Neural progenitor cell (in vitro differentiated cells): ENCODE data around the gene PTRH1. TPM values are rescaled to one million over a fixed set of nuclear protein-coding genes. Genes with fewer than 3 reads are reported as not detected.

Source experiments
- DNase-seq: peaks from one replicate; pipeline ENCODE4 v3.0.0-alpha.2; 2016; ENCODE audit warnings: low spot score
- H2AFZ ChIP-seq: fragments of 200-600 bp; sonication (generic); replicated peaks from 2 replicates; pipeline ENCODE4 v1.6.1; 2016; ENCODE audit warnings: antibody characterized with exemption
- H3F3A ChIP-seq: fragments of 200-600 bp; sonication (generic); 2 replicates; pipeline ENCODE4 v1.6.1; 2016; ENCODE audit warnings: antibody characterized with exemption, low read depth
- H3K27ac ChIP-seq: fragments of 200-600 bp; sonication (generic); 2 replicates; pipeline ENCODE4 v1.5.1; 2016; ENCODE audit warnings: mild to moderate bottlenecking
- H3K27me3 ChIP-seq: fragments of 200-600 bp; sonication (generic); 2 replicates; pipeline ENCODE4 v1.6.1; 2016; ENCODE audit warnings: mild to moderate bottlenecking, moderate library complexity
- H3K36me3 ChIP-seq: fragments of 200-600 bp; sonication (generic); 2 replicates; pipeline ENCODE4 v1.5.1; 2016
- H3K4me1 ChIP-seq: fragments of 200-600 bp; sonication (generic); 2 replicates; pipeline ENCODE4 v1.6.1; 2016; ENCODE audit warnings: mixed run types
- H3K4me2 ChIP-seq: fragments of 200-600 bp; sonication (generic); 2 replicates; pipeline ENCODE4 v1.6.1; 2016
- H3K4me3 ChIP-seq: fragments of 200-600 bp; sonication (generic); 2 replicates; pipeline ENCODE4 v1.5.1; 2016
- H3K79me2 ChIP-seq: fragments of 200-600 bp; sonication (generic); 2 replicates; pipeline ENCODE4 v1.6.1; 2016; ENCODE audit warnings: low read depth
- H3K9ac ChIP-seq: fragments of 200-600 bp; sonication (generic); 2 replicates; pipeline ENCODE4 v1.6.1; 2016
- H3K9me3 ChIP-seq: fragments of 200-600 bp; sonication (generic); 2 replicates; pipeline ENCODE4 v1.5.1; 2016; ENCODE audit warnings: low read depth
- H4K20me1 ChIP-seq: fragments of 200-600 bp; sonication (generic); 2 replicates; pipeline ENCODE4 v1.6.1; 2016; ENCODE audit warnings: low read depth
- H3K27ac Mint-ChIP-seq: 3 replicates; pipeline ENCODE4 v1.8.0; 2021; ENCODE audit warnings: mixed read lengths
- H3K27me3 Mint-ChIP-seq: 2 replicates; pipeline ENCODE4 v1.8.0; 2022; ENCODE audit warnings: low read depth, mild to moderate bottlenecking, inconsistent platforms, moderate library complexity, mixed read lengths; ENCODE audit not compliant: insufficient read depth
- H3K36me3 Mint-ChIP-seq: 3 replicates; pipeline ENCODE4 v1.8.0; 2021; ENCODE audit warnings: mixed read lengths
- H3K4me1 Mint-ChIP-seq: 3 replicates; pipeline ENCODE4 v1.8.0; 2021; ENCODE audit warnings: mixed read lengths
- H3K4me3 Mint-ChIP-seq: 3 replicates; pipeline ENCODE4 v1.8.0; 2021; ENCODE audit warnings: mild to moderate bottlenecking, moderate library complexity, mixed read lengths
- H3K9me3 Mint-ChIP-seq: 3 replicates; pipeline ENCODE4 v1.8.0; 2020; ENCODE audit warnings: mixed read lengths
- EZH2 ChIP-seq: fragments of 200-600 bp; sonication (generic); IDR thresholded peaks from 2 replicates; pipeline ENCODE4 v1.6.1; 2017; ENCODE audit warnings: antibody characterized with exemption, mild to moderate bottlenecking, moderate library complexity
- EZH2phosphoT487 ChIP-seq: fragments of 200-600 bp; sonication (generic); IDR thresholded peaks from 2 replicates; pipeline ENCODE4 v1.6.1; 2017; ENCODE audit warnings: antibody characterized with exemption
- total RNA-seq: library from RNA; depleted of rRNA; stranded (reverse); fragments of >200 nt; gene quantifications from 2 replicates; pipeline ENCODE4 v1.2.3, GENCODE V29; 2015; ENCODE audit warnings: low replicate concordance
- TF ChIP-seq, protein P1 (sequence below): fragments of 200-600 bp; sonication (generic); IDR thresholded peaks from 2 replicates; pipeline ENCODE4 v1.5.1; 2017; ENCODE audit warnings: antibody characterized with exemption, mild to moderate bottlenecking

The PTRH1 gene
- total RNA-seq, 1 donor from 2014 or later: 1.3 TPM

DNA sequence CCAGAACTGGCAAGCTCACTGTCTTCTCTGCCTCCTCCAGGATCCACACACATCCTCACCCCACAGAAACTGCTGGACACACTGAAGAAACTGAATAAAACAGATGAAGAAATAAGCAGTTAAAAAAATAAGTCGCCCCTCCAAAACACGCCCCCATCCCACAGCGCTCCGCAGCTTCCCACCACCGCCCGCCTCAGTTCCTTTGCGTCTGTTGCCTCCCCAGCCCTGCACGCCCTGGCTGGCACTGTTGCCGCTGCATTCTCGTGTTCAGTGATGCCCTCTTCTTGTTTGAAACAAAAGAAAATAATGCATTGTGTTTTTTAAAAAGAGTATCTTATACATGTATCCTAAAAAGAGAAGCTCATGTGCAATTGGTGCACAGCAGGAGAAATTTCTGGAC, 24.7 kb downstream of the PTRH1 start:
- H3K36me3 ChIP-seq: no peaks in the 10 kb centered on the region

DNA sequence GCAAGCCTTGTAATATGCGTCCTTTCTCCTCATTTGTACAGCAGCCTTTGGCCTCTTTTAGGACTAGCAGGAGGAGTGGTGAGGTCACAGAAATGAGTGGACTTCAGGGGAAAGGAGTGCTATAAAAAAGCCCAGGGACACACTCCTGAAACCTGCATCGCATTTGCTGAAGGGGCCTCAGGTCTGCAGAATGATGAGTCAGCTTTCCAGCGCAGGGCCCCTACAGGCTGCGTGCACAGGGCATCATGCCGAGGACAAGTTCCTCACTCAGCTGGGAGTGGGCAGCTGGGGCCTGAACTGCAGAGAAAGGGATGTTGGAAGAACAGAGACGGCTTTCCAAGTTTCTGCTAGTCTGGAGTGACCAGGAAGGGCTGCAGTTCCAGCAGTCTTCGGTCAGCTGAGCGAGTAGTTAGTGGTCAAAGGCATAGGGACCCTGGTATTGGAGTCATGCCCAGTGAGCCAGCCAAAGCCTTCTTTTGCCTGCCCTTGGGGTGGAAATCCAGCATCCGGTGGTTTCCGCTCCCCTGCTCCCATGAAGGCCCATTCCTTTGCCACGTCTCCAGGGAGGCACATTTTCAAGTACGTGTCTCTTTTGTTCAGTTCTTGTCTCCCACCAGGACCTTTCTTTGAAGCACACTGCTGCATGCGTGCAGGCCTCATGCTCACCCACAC, 26.0 kb downstream of the PTRH1 start:
- Histone ChIP-seq H4K20me1 (no peaks in the 10 kb centered on the region), H3K9me3 (no peaks in the 10 kb centered on the region), H3K9ac (no peak overlapping the region), H3K79me2 (no peaks in the 10 kb centered on the region), H3K4me3 (no peak overlapping the region), H3K27ac (no peak overlapping the region), H3F3A (no peaks in the 10 kb centered on the region), H3K27me3 (no peaks in the 10 kb centered on the region), H3K4me1 (no peaks in the 10 kb centered on the region), H2AFZ (no peak overlapping the region), H3K36me3 (no peaks in the 10 kb centered on the region), H3K4me2 (no peak overlapping the region)
- Mint-ChIP-seq H3K4me3 (no peak overlapping the region), H3K4me1 (peaks cover 10% of the 10 kb centered on the region), H3K27ac (no peak overlapping the region), H3K36me3 (peaks cover 25% of the 10 kb centered on the region), H3K9me3 (no peaks in the 10 kb centered on the region), H3K27me3 (peaks cover 6% of the 10 kb centered on the region)
- no peak for DNase-seq
- TF ChIP-seq, protein P1, sequence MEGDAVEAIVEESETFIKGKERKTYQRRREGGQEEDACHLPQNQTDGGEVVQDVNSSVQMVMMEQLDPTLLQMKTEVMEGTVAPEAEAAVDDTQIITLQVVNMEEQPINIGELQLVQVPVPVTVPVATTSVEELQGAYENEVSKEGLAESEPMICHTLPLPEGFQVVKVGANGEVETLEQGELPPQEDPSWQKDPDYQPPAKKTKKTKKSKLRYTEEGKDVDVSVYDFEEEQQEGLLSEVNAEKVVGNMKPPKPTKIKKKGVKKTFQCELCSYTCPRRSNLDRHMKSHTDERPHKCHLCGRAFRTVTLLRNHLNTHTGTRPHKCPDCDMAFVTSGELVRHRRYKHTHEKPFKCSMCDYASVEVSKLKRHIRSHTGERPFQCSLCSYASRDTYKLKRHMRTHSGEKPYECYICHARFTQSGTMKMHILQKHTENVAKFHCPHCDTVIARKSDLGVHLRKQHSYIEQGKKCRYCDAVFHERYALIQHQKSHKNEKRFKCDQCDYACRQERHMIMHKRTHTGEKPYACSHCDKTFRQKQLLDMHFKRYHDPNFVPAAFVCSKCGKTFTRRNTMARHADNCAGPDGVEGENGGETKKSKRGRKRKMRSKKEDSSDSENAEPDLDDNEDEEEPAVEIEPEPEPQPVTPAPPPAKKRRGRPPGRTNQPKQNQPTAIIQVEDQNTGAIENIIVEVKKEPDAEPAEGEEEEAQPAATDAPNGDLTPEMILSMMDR: no peak
- no peak for TF ChIP-seq EZH2phosphoT487
- TF ChIP-seq EZH2: no peak

More for the DNA sequence above, 24.7 kb downstream of the PTRH1 start:
- no peak overlapping the region for H3K27ac Mint-ChIP-seq
- Histone ChIP-seq H4K20me1 (no peaks in the 10 kb centered on the region), H3K4me2 (no peak overlapping the region), H3K79me2 (no peaks in the 10 kb centered on the region), H3K9me3 (no peaks in the 10 kb centered on the region), H2AFZ (no peak overlapping the region), H3K27ac (no peak overlapping the region), H3K27me3 (no peaks in the 10 kb centered on the region), H3K9ac (no peak overlapping the region), H3F3A (peaks cover 2% of the 10 kb centered on the region), H3K4me1 (no peaks in the 10 kb centered on the region), H3K4me3 (no peak overlapping the region)
- peaks cover 3% of the 10 kb centered on the region for H3K27me3 Mint-ChIP-seq
- H3K36me3 Mint-ChIP-seq: peaks cover 22% of the 10 kb centered on the region
- H3K4me3 Mint-ChIP-seq: no peak overlapping the region
- H3K9me3 Mint-ChIP-seq: no peaks in the 10 kb centered on the region
- no peak for DNase-seq
- TF ChIP-seq EZH2phosphoT487 (no peak), EZH2 (no peak)
- TF ChIP-seq, protein P1: no peak
- H3K4me1 Mint-ChIP-seq: peaks cover 10% of the 10 kb centered on the region

DNA sequence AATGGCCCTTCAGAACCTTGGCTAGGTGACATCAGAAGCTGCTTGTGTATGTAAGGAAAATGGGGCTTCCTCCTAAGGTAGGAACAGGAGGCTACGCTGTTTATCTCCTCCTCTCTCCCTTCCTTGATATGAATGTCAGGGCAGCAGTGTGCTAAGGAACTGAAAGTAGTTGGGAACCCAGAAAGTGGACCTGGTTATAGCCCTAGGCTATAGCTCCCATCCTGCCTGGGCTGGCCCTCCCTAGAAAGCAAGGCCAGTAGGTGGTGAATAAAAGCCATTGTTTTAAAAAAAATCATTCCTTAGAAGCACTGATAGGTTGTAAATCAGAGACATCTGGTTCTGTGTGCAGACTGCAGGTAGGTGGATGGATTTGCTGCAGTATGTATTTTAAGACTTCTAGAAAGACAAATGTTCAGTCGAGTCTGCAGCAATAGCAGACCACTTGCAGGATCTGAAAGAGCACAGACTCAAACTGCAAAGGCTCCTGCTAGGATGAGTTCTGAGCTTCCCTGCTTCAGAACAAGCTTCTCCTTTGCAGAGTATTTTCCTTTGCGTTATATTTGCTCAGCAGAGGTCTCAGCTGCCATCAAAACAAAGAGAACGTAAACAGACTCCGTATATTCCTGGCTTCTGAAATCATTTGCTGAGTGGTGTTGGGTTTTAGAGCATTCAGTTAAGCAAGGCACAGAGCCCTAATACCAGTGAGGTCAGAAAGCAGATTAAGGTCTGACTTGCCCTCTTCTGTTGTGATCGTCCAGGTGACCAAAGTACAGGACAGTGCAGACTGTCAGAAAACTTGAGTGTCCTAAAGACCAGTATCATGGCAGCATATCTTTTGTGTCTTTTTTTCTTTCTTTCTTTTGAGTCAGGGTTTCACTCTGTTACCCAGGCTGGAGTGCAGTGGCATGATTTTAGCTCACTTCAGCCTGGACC, 28.7 kb downstream of the PTRH1 start:
- Histone ChIP-seq H3K27me3 (no peaks in the 10 kb centered on the region), H3K79me2 (no peaks in the 10 kb centered on the region), H3F3A (no peaks in the 10 kb centered on the region), H3K4me1 (no peaks in the 10 kb centered on the region), H3K4me2 (no peak overlapping the region), H3K9me3 (no peaks in the 10 kb centered on the region), H3K9ac (no peak overlapping the region), H2AFZ (no peak overlapping the region), H3K4me3 (no peak overlapping the region), H3K27ac (no peak overlapping the region), H3K36me3 (no peaks in the 10 kb centered on the region), H4K20me1 (no peaks in the 10 kb centered on the region)
- TF ChIP-seq EZH2phosphoT487: no peak
- TF ChIP-seq EZH2: no peak
- TF ChIP-seq, protein P1: no peak
- peaks cover 4% of the 10 kb centered on the region for H3K4me1 Mint-ChIP-seq
- no peak overlapping the region for H3K4me3 Mint-ChIP-seq
- H3K9me3 Mint-ChIP-seq: no peaks in the 10 kb centered on the region
- H3K27ac Mint-ChIP-seq: no peak overlapping the region
- DNase-seq: no peak
- peaks cover 28% of the 10 kb centered on the region for H3K36me3 Mint-ChIP-seq
- peaks cover 9% of the 10 kb centered on the region for H3K27me3 Mint-ChIP-seq
